ENCODE data around the gene OGFRL1. TPM values are rescaled to one million over a fixed set of nuclear protein-coding genes. Genes with fewer than 3 reads are reported as not detected.

The OGFRL1 gene
- total and polyA plus RNA-seq, 7 donors, result 2.0 to 7.7 (median 5.8) TPM

GRCh38 chr6:71320041-71320440, 31.4 kb downstream of the OGFRL1 start:
- TF ChIP-seq CTCF (IDR thresholded peaks at IDR 0.05), result no peak
- H3K27me3 ChIP-seq (ENCODE audit: insufficient read depth in 3 of 3, low read length in 2 of 3), result no peaks in the 10 kb centered on the region
- 27 to 54% (median 50%) methylated on average over 2 of the region's 2 CpGs for WGBS, 3 donors
- intact Hi-C loops (cut with DNase I), result no loop called here
- H3K27ac ChIP-seq, result no peak overlapping the region
- no peak overlapping the region for H3K4me3 ChIP-seq
- no peaks in the 10 kb centered on the region for H3K9me3 ChIP-seq
- ATAC-seq (no peak), DNase-seq (no peak)
- H3K4me1 ChIP-seq, result no peaks in the 10 kb centered on the region
- H3K36me3 ChIP-seq (ENCODE audit: insufficient read depth in 1 of 2, low read depth in 1 of 2), result no peaks in the 10 kb centered on the region

- Histone ChIP-seq H3K27me3 (ENCODE audit: insufficient read depth in 3 of 3, low read length in 2 of 3) (no peaks in the 10 kb centered on the region), H3K36me3 (ENCODE audit: insufficient read depth in 1 of 2, low read depth in 1 of 2) (no peaks in the 10 kb centered on the region), H3K9me3 (no peaks in the 10 kb centered on the region), H3K27ac (no peak overlapping the region), H3K4me1 (no peaks in the 10 kb centered on the region), H3K4me3 (no peak overlapping the region)
- TF ChIP-seq CTCF (IDR thresholded peaks at IDR 0.05), result no peak
- DNase-seq (no peak), ATAC-seq (no peak)
- intact Hi-C loops (cut with DNase I), result no loop called here
These were observed 32.7 kb downstream of the OGFRL1 start for GRCh38 chr6:71321314-71321713.

GRCh38 chr6:71324194-71324785, 35.7 kb downstream of the OGFRL1 start:
- DNase-seq (no peak), ATAC-seq (no peak)
- TF ChIP-seq CTCF (IDR thresholded peaks at IDR 0.05), result no peak
- peaks cover 6% of the 10 kb centered on the region for H3K4me1 ChIP-seq
- no peaks in the 10 kb centered on the region for H3K9me3 ChIP-seq
- WGBS, 3 donors, result 73 to 75% (median 74%) methylated on average over 5 of the region's 5 CpGs
- intact Hi-C loops (cut with DNase I), result no loop called here
- H3K36me3 ChIP-seq (ENCODE audit: insufficient read depth in 1 of 2, low read depth in 1 of 2), result no peaks in the 10 kb centered on the region
- H3K27me3 ChIP-seq (ENCODE audit: insufficient read depth in 3 of 3, low read length in 2 of 3), result no peaks in the 10 kb centered on the region
- H3K4me3 ChIP-seq, result no peak overlapping the region
- no peak overlapping the region for H3K27ac ChIP-seq

- Histone ChIP-seq H3K4me3 (no peak overlapping the region), H3K36me3 (ENCODE audit: insufficient read depth in 1 of 2, low read depth in 1 of 2) (no peaks in the 10 kb centered on the region), H3K9me3 (no peaks in the 10 kb centered on the region), H3K27me3 (ENCODE audit: insufficient read depth in 3 of 3, low read length in 2 of 3) (no peaks in the 10 kb centered on the region), H3K27ac (no peak overlapping the region), H3K4me1 (peaks cover 6% of the 10 kb centered on the region)
- intact Hi-C loops (cut with DNase I), result no loop called here
- peak in 1 of 4 donors; percentile 27 for ATAC-seq
- DNase-seq, result no peak
- TF ChIP-seq CTCF (IDR thresholded peaks at IDR 0.05), result no peak
These were observed 38.0 kb downstream of the OGFRL1 start for GRCh38 chr6:71326611-71327010.

- DNase-seq (no peak), ATAC-seq (peak in 1 of 4 donors; percentile 30)
- 69 to 84% (median 78%) methylated on average over 3 of the region's 3 CpGs for WGBS, 3 donors
- no peaks in the 10 kb centered on the region for H3K9me3 ChIP-seq
- H3K27me3 ChIP-seq (ENCODE audit: insufficient read depth in 3 of 3, low read length in 2 of 3), result no peaks in the 10 kb centered on the region
- no peak overlapping the region for H3K4me3 ChIP-seq
- no peak for TF ChIP-seq CTCF (IDR thresholded peaks at IDR 0.05)
- no peak overlapping the region for H3K27ac ChIP-seq
- H3K36me3 ChIP-seq (ENCODE audit: insufficient read depth in 1 of 2, low read depth in 1 of 2), result no peaks in the 10 kb centered on the region
- intact Hi-C loops (cut with DNase I), result no loop called here
- H3K4me1 ChIP-seq, result peaks cover 6% of the 10 kb centered on the region
These were observed 41.9 kb downstream of the OGFRL1 start for GRCh38 chr6:71330501-71330900.

All from psoas muscle (tissue), 8 donors.